ENCODE data around the gene TMEM41B. TPM values are rescaled to one million over a fixed set of nuclear protein-coding genes. Genes with fewer than 3 reads are reported as not detected.

Gene TMEM41B
- total RNA-seq, 1 experiment from 2014 or later, result 72.0 TPM

GRCh38 chr11:9253086-9253485 is 61.3 kb downstream of the TMEM41B start:
- BruUV-seq (replicated peaks), result no TSS peak
- DNase-seq, result no peak
- intact Hi-C loops (cut with micrococcal nuclease; ENCODE audit: unreplicated experiment), result no loop called here
- no peak overlapping the region for H3K27ac Mint-ChIP-seq (ENCODE audit: unreplicated experiment)
- CTCF ChIA-PET, result no interaction called here
- H3K36me3 Mint-ChIP-seq (ENCODE audit: insufficient read depth, unreplicated experiment), result no peaks in the 10 kb centered on the region
- no peaks in the 10 kb centered on the region for H3K27me3 Mint-ChIP-seq (ENCODE audit: unreplicated experiment)
- no peaks in the 10 kb centered on the region for H3K9me3 Mint-ChIP-seq (ENCODE audit: low read depth, unreplicated experiment)
- H3K4me3 Mint-ChIP-seq (ENCODE audit: low read depth, unreplicated experiment), result no peak overlapping the region
- TF ChIP-seq CTCF (IDR thresholded peaks at IDR 0.05; ENCODE audit: unreplicated experiment), result no peak
- H3K4me1 Mint-ChIP-seq (ENCODE audit: low read depth, unreplicated experiment), result no peaks in the 10 kb centered on the region

GRCh38 chr11:9251311-9251710 is 63.1 kb downstream of the TMEM41B start:
- CTCF ChIA-PET, result no interaction called here

GRCh38 chr11:9250139-9250582 is 64.2 kb downstream of the TMEM41B start:
- no peaks in the 10 kb centered on the region for H3K9me3 Mint-ChIP-seq (ENCODE audit: low read depth, unreplicated experiment)
- no peaks in the 10 kb centered on the region for H3K4me1 Mint-ChIP-seq (ENCODE audit: low read depth, unreplicated experiment)
- no peak overlapping the region for H3K4me3 Mint-ChIP-seq (ENCODE audit: low read depth, unreplicated experiment)
- CTCF ChIA-PET, result interaction anchor here (0.7 kb wide), 1 partner anchor 316 kb away, joined by 5 read pairs; no protein-coding TSS in a partner anchor
- no TSS peak for BruUV-seq (replicated peaks)
- H3K27ac Mint-ChIP-seq (ENCODE audit: unreplicated experiment), result no peak overlapping the region
- intact Hi-C loops (cut with micrococcal nuclease; ENCODE audit: unreplicated experiment), result no loop called here
- no peaks in the 10 kb centered on the region for H3K27me3 Mint-ChIP-seq (ENCODE audit: unreplicated experiment)
- DNase-seq, result no peak
- TF ChIP-seq CTCF (IDR thresholded peaks at IDR 0.05; ENCODE audit: unreplicated experiment), result no peak
- no peaks in the 10 kb centered on the region for H3K36me3 Mint-ChIP-seq (ENCODE audit: insufficient read depth, unreplicated experiment)

More at GRCh38 chr11:9251311-9251710, 63.1 kb downstream of the TMEM41B start:
- intact Hi-C loops (cut with micrococcal nuclease; ENCODE audit: unreplicated experiment), result no loop called here
- Mint-ChIP-seq H3K9me3 (ENCODE audit: low read depth, unreplicated experiment) (no peaks in the 10 kb centered on the region), H3K4me3 (ENCODE audit: low read depth, unreplicated experiment) (no peak overlapping the region), H3K36me3 (ENCODE audit: insufficient read depth, unreplicated experiment) (no peaks in the 10 kb centered on the region), H3K27me3 (ENCODE audit: unreplicated experiment) (no peaks in the 10 kb centered on the region), H3K4me1 (ENCODE audit: low read depth, unreplicated experiment) (no peaks in the 10 kb centered on the region), H3K27ac (ENCODE audit: unreplicated experiment) (no peak overlapping the region)
- no peak for DNase-seq
- BruUV-seq (replicated peaks), result no TSS peak
- TF ChIP-seq CTCF (IDR thresholded peaks at IDR 0.05; ENCODE audit: unreplicated experiment), result no peak

GRCh38 chr11:9249252-9249651 is 65.1 kb downstream of the TMEM41B start:
- no peaks in the 10 kb centered on the region for H3K36me3 Mint-ChIP-seq (ENCODE audit: insufficient read depth, unreplicated experiment)
- H3K9me3 Mint-ChIP-seq (ENCODE audit: low read depth, unreplicated experiment), result no peaks in the 10 kb centered on the region
- CTCF ChIA-PET, result no interaction called here
- DNase-seq, result no peak
- no peaks in the 10 kb centered on the region for H3K27me3 Mint-ChIP-seq (ENCODE audit: unreplicated experiment)
- no peaks in the 10 kb centered on the region for H3K4me1 Mint-ChIP-seq (ENCODE audit: low read depth, unreplicated experiment)
- H3K27ac Mint-ChIP-seq (ENCODE audit: unreplicated experiment), result no peak overlapping the region
- TF ChIP-seq CTCF (IDR thresholded peaks at IDR 0.05; ENCODE audit: unreplicated experiment), result no peak
- intact Hi-C loops (cut with micrococcal nuclease; ENCODE audit: unreplicated experiment), result no loop called here
- BruUV-seq (replicated peaks), result no TSS peak
- no peak overlapping the region for H3K4me3 Mint-ChIP-seq (ENCODE audit: low read depth, unreplicated experiment)

All from Calu3 (cell line).